Neuronal stem cell (in vitro differentiated cells): ENCODE measurements around the gene CTDSP2.

Experiments
- DNase-seq: peaks from one replicate; pipeline ENCODE4 v3.0.0-alpha.2; 2013; ENCODE audit warnings: low spot score
- H2AFZ ChIP-seq: one replicate; pipeline ENCODE4 v1.6.1; 2013; ENCODE audit warnings: mild to moderate bottlenecking, low read length, inconsistent platforms
- H2AK5ac ChIP-seq: 2 replicates; pipeline ENCODE4 v1.6.1; 2013; ENCODE audit warnings: low read depth, mild to moderate bottlenecking, inconsistent platforms, low read length, moderate library complexity, mixed read lengths
- H2BK120ac ChIP-seq: 2 replicates; pipeline ENCODE4 v1.6.1; 2013; ENCODE audit warnings: low read depth, mild to moderate bottlenecking, inconsistent platforms, low read length, moderate library complexity, mixed read lengths
- H2BK12ac ChIP-seq: one replicate; pipeline ENCODE4 v1.6.1; 2013; ENCODE audit warnings: low read length, inconsistent platforms
- H2BK15ac ChIP-seq: 2 replicates; pipeline ENCODE4 v1.6.1; 2013; ENCODE audit warnings: mild to moderate bottlenecking, low read length, inconsistent platforms, mixed read lengths
- H2BK5ac ChIP-seq: one replicate; pipeline ENCODE4 v1.6.1; 2013; ENCODE audit warnings: inconsistent platforms, mild to moderate bottlenecking, low read length, moderate library complexity
- H3K14ac ChIP-seq: one replicate; pipeline ENCODE4 v1.6.1; 2013; ENCODE audit warnings: low read length, inconsistent platforms
- H3K18ac ChIP-seq: 2 replicates; pipeline ENCODE4 v1.6.1; 2013; ENCODE audit warnings: low read length, inconsistent platforms
- H3K23ac ChIP-seq: 2 replicates; pipeline ENCODE4 v1.6.1; 2013; ENCODE audit warnings: low read depth, mild to moderate bottlenecking, mixed read lengths, low read length, inconsistent platforms; ENCODE audit not compliant: poor library complexity
- H3K27ac ChIP-seq: replicated peaks from 3 replicates; pipeline ENCODE4 v1.5.1; 2013; ENCODE audit warnings: low read length, inconsistent platforms
- H3K27me3 ChIP-seq, 3 experiments: 2 replicates each; pipeline ENCODE4 v1.6.1; 2013; ENCODE audit warnings: low read length in 3 of 3, mild to moderate bottlenecking in 2 of 3, inconsistent platforms in 1 of 3, low read depth in 1 of 3, mixed read lengths in 1 of 3, moderate library complexity in 1 of 3; ENCODE audit not compliant: control insufficient read depth in 3 of 3, insufficient read depth in 3 of 3
- H3K36me3 ChIP-seq, 2 donors: replicated peaks in 1 of 2; 2 replicates each; pipeline ENCODE4 v1.6.1; 2013; ENCODE audit warnings: low read length in 2 of 2; ENCODE audit not compliant: control insufficient read depth in 2 of 2, insufficient read depth in 2 of 2
- H3K4ac ChIP-seq: 2 replicates; pipeline ENCODE4 v1.6.1; 2013; ENCODE audit warnings: inconsistent platforms, mild to moderate bottlenecking, low read length, moderate library complexity
- H3K4me1 ChIP-seq, 2 donors: 1 replicate in 1 of 2; 2 replicates in 1 of 2; pipeline ENCODE4 v1.6.1; 2013; ENCODE audit warnings: low read length in 2 of 2, low read depth in 1 of 2; ENCODE audit not compliant: control insufficient read depth in 2 of 2, insufficient read depth in 1 of 2
- H3K4me2 ChIP-seq: one replicate; pipeline ENCODE4 v1.6.1; 2013; ENCODE audit warnings: mild to moderate bottlenecking, low read length, inconsistent platforms; ENCODE audit not compliant: insufficient read depth, poor library complexity, severe bottlenecking
- H3K4me3 ChIP-seq, 2 donors: 2 replicates each; pipeline ENCODE4 v1.5.1; 2013; ENCODE audit warnings: low read length in 2 of 2, mild to moderate bottlenecking in 2 of 2, inconsistent platforms in 1 of 2, moderate library complexity in 1 of 2
- H3K79me1 ChIP-seq: one replicate; pipeline ENCODE4 v1.6.1; 2013; ENCODE audit warnings: low read depth, mild to moderate bottlenecking, inconsistent platforms, low read length, moderate library complexity
- H3K9ac ChIP-seq: one replicate; pipeline ENCODE4 v1.6.1; 2013; ENCODE audit warnings: mild to moderate bottlenecking, low read depth, low read length, inconsistent platforms; ENCODE audit not compliant: poor library complexity
- H3K9me3 ChIP-seq, 2 donors: replicated peaks in 1 of 2; 2 replicates each; pipeline versions ENCODE3 to v1.6.1; 2013; ENCODE audit warnings: low read length in 2 of 2, mild to moderate bottlenecking in 2 of 2, inconsistent platforms in 1 of 2, low read depth in 1 of 2, mixed read lengths in 1 of 2, moderate library complexity in 1 of 2; ENCODE audit not compliant: control insufficient read depth in 2 of 2, insufficient read depth in 1 of 2
- H4K8ac ChIP-seq: one replicate; pipeline ENCODE4 v1.6.1; 2013; ENCODE audit warnings: low read depth, mild to moderate bottlenecking, inconsistent platforms, low read length, moderate library complexity
- H4K91ac ChIP-seq: one replicate; pipeline ENCODE4 v1.6.1; 2013; ENCODE audit warnings: low read length, low read depth, mild to moderate bottlenecking, inconsistent platforms; ENCODE audit not compliant: poor library complexity
- WGBS, 2 donors: extraction: QIAGEN DNeasy Blood & Tissue Kit; methylation state at CpG; one replicate each; pipeline ENCODE4 v1.1.7; 2013; ENCODE audit warnings: missing lambda C conversion rate in 2 of 2, mixed read lengths in 1 of 2; ENCODE audit not compliant: insufficient read length in 2 of 2, insufficient replicate concordance in 1 of 2; ENCODE audit errors: extremely low coverage in 2 of 2; 5-methylcytosine and 5-hydroxymethylcytosine counted together

Gene CTDSP2

DNA sequence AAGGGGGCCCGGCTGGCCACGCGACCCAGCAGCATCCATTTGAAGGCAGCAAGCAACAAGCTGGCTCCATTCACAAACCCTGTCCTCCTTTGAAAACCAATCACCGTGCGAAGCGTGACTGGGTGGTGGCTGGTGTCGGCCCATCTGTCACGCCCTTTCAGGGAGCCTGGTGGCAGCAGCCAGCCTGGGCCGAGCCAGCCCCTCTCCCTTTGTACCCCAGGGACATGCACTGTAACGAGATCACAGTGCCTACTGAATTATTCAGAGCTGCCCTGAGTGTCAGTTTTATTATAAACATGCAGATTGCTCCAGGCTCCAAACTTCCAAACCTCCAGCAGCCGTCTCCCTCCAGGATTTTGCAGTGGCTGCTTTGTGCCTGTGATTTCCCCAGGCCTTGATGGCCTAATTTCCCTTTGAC is 22.3 kb upstream of the CTDSP2 start:
- Histone ChIP-seq H3K18ac (peak overlapping the region; percentile 81), H3K23ac (no peak overlapping the region), H2BK12ac (peak overlapping the region; percentile 79), H3K79me1 (no peaks in the 10 kb centered on the region), H2AK5ac (peak overlapping the region; percentile 15), H2BK120ac (no peak overlapping the region), H3K9me3 (no peaks in the 10 kb centered on the region), H4K91ac (no peak overlapping the region), H3K9ac (no peak overlapping the region), H3K4me3 (no peak overlapping the region), H4K8ac (no peak overlapping the region), H3K27ac (no peak overlapping the region), H2AFZ (peak overlapping the region; percentile 78), H3K4me2 (no peak overlapping the region), H3K36me3 (no peaks in the 10 kb centered on the region), H2BK5ac (no peak overlapping the region), H3K4ac (no peak overlapping the region), H2BK15ac (no peak overlapping the region), H3K4me1 (peaks cover 16 to 18% of the 10 kb centered on the region in 2 donors), H3K14ac (no peak overlapping the region), H3K27me3 (peaks cover 0 to 8% (median 0%) of the 10 kb centered on the region in 3 experiments)
- DNase-seq, result no peak
- no CpG with 5 or more reads among the region's 11 CpGs for WGBS, 2 donors

GRCh38 chr12:57868221-57868620 is 21.7 kb upstream of the CTDSP2 start:
- H3K18ac ChIP-seq, result no peak overlapping the region
- no peak overlapping the region for H4K8ac ChIP-seq
- H3K9ac ChIP-seq, result no peak overlapping the region
- H4K91ac ChIP-seq, result no peak overlapping the region
- H2BK12ac ChIP-seq, result no peak overlapping the region
- H3K27me3 ChIP-seq, result peaks cover 0 to 8% (median 0%) of the 10 kb centered on the region in 3 experiments
- no peak overlapping the region for H3K14ac ChIP-seq
- H2AFZ ChIP-seq, result peak overlapping the region; percentile 78
- H3K79me1 ChIP-seq, result no peaks in the 10 kb centered on the region
- H2BK120ac ChIP-seq, result no peak overlapping the region
- no peaks in the 10 kb centered on the region for H3K36me3 ChIP-seq
- no peak overlapping the region for H3K4ac ChIP-seq
- DNase-seq, result no peak
- H2BK15ac ChIP-seq, result no peak overlapping the region
- H3K4me1 ChIP-seq, result peaks cover 16 to 18% of the 10 kb centered on the region in 2 donors
- H3K4me2 ChIP-seq, result no peak overlapping the region
- no peak overlapping the region for H2BK5ac ChIP-seq
- H2AK5ac ChIP-seq, result peak overlapping the region; percentile 15
- no CpG with 5 or more reads among the region's 3 CpGs for WGBS, 2 donors
- H3K27ac ChIP-seq, result no peak overlapping the region
- H3K23ac ChIP-seq, result no peak overlapping the region
- no peaks in the 10 kb centered on the region for H3K9me3 ChIP-seq
- no peak overlapping the region for H3K4me3 ChIP-seq

DNA sequence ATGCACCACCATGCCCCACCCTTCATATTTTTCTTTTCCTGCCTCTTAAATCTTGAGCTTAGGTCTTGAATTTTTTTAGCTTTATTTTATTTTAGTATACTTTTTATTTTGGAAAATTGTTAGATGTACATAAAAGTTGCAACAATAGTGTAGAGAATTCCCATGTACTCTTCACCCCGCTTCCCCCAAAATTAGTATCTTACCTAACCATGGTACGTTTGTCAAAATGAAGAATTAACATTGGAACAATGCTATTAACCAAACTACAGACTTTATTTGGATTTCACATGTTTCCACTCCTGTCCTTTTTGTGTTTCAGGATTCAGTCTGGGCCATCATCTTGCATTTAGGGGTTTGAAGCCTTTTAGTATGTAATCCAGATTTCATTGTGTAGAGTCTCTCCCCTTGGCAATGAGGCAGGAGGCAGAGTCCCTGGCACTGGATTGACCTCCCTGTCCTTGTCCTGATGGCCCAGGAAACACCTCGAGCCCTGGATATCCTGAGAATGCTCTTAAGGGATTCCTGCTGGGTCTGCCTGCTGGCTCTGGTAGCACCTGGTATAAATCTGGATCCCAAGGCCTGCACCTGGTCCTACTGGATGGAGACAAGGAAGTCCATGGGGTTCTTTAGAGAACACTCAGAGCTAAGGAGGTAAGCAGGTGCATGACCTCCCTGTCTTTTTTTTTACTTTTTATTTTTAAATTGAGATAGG is 19.9 kb upstream of the CTDSP2 start:
- Histone ChIP-seq H3K4ac (no peak overlapping the region), H3K27ac (no peak overlapping the region), H2BK12ac (no peak overlapping the region), H3K79me1 (no peaks in the 10 kb centered on the region), H3K4me2 (no peak overlapping the region), H2AFZ (no peak overlapping the region), H2BK120ac (no peak overlapping the region), H3K18ac (no peak overlapping the region), H3K4me1 (peaks cover 16 to 20% of the 10 kb centered on the region in 2 donors), H3K23ac (no peak overlapping the region), H2BK15ac (no peak overlapping the region), H2BK5ac (no peak overlapping the region), H3K9ac (no peak overlapping the region), H3K4me3 (no peak overlapping the region), H3K36me3 (no peaks in the 10 kb centered on the region), H2AK5ac (no peak overlapping the region), H3K14ac (no peak overlapping the region), H4K8ac (no peak overlapping the region), H3K27me3 (peaks cover 0 to 8% (median 0%) of the 10 kb centered on the region in 3 experiments), H3K9me3 (no peaks in the 10 kb centered on the region), H4K91ac (no peak overlapping the region)
- WGBS, 2 donors, result no CpG with 5 or more reads among the region's 3 CpGs
- no peak for DNase-seq

GRCh38 chr12:57865084-57865751 is 18.7 kb upstream of the CTDSP2 start:
- Histone ChIP-seq H3K18ac (peak overlapping the region; percentile 93), H3K9ac (no peak overlapping the region), H3K23ac (peak overlapping the region; percentile 56), H2BK120ac (peak overlapping the region; percentile 84), H3K27ac (no peak overlapping the region), H2AFZ (peak overlapping the region; percentile 67), H3K4ac (no peak overlapping the region), H2AK5ac (no peak overlapping the region), H4K8ac (no peak overlapping the region), H2BK12ac (peak overlapping the region; percentile 76), H3K14ac (peak overlapping the region; percentile 58), H3K27me3 (peaks cover 0 to 8% (median 3%) of the 10 kb centered on the region in 3 experiments), H2BK15ac (no peak overlapping the region), H3K4me3 (no peak overlapping the region), H4K91ac (no peak overlapping the region), H3K9me3 (peaks cover 0 to 3% of the 10 kb centered on the region in 2 donors), H3K79me1 (no peaks in the 10 kb centered on the region), H3K36me3 (no peaks in the 10 kb centered on the region), H2BK5ac (peak overlapping the region; percentile 68), H3K4me2 (peak overlapping the region; percentile 73), H3K4me1 (peaks cover 16 to 20% of the 10 kb centered on the region in 2 donors)
- no CpG with 5 or more reads among the region's 63 CpGs for WGBS, 2 donors
- no peak for DNase-seq
